SK-N-SH treated with all-trans-retinoic acid at 6 μM for 48 hours (cell line): ENCODE data around the gene RAB11FIP4.

Experiments
- ARNTL ChIP-seq: fragments of 450-650 bp; formaldehyde crosslinking; IDR thresholded peaks from 2 replicates; pipeline ENCODE4 v1.5.0; 2020; ENCODE audit warnings: low read depth, mild to moderate bottlenecking, moderate library complexity, borderline replicate concordance
- SNAI2 ChIP-seq: fragments of 250-450 bp; sonication (Bioruptor Pico); IDR thresholded peaks from 2 replicates; pipeline ENCODE4 v1.5.0; 2020; ENCODE audit warnings: mild to moderate bottlenecking, moderate library complexity
- ZFP30 ChIP-seq: fragments of 450-650 bp; formaldehyde crosslinking; IDR thresholded peaks from 2 replicates; pipeline ENCODE4 v1.5.0; 2022; ENCODE audit warnings: mild to moderate bottlenecking, moderate library complexity

DNA sequence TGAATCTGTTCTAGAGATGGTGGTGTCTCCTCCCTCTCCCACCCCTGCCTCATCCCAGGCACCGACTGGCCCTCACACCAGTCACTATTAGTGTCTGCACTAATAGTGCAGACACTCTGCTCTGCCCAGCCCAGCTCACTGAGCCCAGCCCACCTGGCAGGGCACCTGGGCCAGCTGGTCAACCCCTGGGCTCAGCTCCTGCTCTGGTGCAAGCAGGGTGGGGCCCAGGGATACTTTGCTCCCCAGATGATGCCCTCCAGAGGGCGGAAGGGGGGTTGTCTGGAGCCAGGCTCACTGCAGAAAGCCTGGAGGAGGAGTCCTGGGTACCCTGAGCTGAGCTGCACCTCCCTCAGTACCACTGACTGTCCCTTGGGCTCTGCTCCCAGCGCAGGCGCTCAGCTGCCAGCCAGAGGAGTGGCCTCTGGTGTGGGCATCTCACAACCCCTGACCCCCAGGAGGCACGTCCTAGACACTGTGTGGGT lies 14.5 kb downstream of the RAB11FIP4 start:
- no peak for TF ChIP-seq ARNTL
- TF ChIP-seq ZFP30 (CRISPR knock-in tag): no peak
- TF ChIP-seq SNAI2: no peak
